GM19455 (cell line): ENCODE results near the gene C1orf159.
"Not testable (repeated sequence)": the region's sequence is repeated elsewhere in the genome, so short reads cannot be mapped to it uniquely, and the experiment has no call there.

Experiments
- ATAC-seq: cut with Tn5 transposase; IDR thresholded peaks from one replicate; pipeline ENCODE4 v1.9.1; 2021; ENCODE audit not compliant: unreplicated experiment

The C1orf159 gene

DNA sequence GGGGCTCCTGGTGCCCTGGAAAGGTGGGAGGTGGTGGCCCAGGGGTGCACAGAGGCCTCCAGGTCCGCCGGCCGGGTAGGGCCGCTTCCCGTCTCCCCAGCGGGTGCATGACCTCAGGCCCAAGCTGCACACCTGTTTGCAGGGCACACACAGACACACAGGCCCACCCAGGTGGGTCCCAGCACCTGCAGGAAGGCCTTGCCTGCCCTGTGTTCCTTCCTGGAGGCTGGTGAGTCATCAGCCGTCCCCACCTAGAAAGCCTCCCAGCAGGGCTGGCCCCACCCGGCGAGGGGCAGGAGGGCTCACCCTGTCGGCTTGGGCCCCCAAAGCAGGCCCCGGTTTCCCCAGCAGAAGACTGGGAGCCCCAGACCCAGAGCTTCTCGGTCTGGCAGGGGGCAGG lies 34.2 kb upstream of the C1orf159 start:
- ATAC-seq, result no peak

DNA sequence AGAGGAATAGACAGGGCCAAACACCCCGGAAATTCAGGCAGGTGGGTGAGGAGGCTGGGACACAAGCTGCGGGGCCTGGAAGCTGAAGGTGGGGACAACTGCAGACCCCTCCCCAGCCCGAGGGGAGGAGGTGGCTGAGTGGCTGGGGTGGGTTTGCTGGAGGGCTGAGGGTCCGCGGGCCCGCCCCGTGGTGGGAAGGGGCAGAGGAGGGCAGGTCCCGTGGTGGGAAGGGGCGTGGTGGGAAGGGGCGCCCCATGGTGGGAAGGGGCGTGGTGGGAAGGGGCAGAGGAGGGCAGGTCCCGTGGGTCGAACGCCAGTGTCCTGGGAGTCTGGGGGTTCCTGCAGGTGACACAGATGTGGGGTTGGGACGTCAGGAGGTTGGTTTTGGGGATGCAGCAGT lies 33.5 kb upstream of the C1orf159 start:
- no peak for ATAC-seq

DNA sequence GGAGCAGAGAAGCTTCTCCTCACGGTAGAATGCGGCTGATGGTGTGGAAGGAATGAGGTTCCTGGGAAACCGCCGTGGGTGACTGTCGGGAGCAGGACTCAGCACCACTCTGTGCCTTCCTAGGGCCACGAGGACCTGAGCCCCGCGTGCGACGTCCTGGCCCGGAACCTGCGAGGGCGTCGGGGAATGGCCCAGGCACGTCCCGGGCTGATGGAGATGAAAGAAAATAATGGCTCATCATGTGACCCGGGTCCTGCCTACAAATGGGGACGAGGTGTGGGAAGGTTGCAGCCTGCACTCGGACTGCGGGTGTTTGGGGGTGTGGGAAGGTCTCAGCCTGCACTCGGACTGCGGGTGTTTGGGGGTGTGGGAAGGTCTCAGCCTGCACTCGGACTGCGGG lies 32.7 kb upstream of the C1orf159 start:
- no peak for ATAC-seq

DNA sequence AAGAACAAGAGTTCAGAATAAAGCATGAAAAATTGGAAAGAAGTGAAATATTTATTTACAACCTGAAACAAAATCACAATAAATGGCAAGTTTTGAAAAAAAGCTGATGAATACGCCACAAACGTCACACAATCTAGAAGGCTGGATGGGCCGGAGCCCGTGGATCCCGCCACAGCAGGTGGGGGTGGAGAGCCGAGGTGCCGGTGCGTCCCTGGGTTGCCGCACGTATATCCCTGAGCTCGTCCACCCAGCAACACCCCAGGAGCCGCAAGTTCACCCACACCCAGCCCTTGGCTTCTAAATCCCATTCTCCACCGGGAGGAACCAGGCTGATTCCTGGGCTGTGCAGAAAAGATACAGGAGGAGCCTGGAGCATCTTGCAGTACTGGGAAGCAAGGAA lies 32.2 kb upstream of the C1orf159 start:
- no peak for ATAC-seq

DNA sequence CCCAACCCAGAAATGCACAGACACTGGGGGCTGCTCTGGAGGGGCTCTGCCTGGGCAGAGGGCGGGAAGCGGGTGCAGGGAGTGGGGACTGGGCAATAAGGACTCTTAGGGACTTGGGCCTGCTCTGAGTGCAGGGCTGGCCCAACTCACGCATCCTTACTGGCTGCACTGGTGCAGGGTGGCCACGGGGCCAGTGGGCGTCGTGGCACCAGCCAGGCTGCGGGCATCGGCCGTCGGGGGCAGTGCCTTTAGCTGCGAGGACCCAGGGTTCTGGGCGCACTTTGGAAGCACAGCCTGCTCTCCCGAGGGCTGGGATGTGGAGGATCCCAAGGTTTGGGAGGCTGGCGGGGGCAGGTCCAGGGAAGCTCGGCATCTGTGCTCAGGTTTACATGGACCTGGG lies 30.7 kb upstream of the C1orf159 start:
- no peak for ATAC-seq

DNA sequence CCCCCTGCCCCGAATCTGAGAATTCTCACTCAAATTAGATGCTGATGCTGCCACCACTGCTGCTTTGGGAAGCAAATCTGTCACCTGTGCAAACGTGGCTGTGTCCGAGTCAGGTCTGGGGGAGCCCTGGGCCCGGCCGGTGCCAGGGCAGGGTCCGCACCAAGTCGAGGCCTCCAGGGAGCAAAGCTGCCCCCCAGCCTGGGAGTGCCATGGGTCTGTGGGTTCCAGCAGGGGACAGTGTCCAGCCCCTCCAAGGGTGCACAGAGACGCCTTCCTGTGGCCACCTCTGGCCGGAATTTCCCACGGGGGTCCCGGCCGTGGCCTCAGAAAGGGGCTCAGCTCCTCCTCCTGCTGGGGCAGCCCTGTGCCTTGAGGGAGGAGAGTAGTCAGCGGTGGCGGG lies 30.1 kb upstream of the C1orf159 start:
- no peak for ATAC-seq

DNA sequence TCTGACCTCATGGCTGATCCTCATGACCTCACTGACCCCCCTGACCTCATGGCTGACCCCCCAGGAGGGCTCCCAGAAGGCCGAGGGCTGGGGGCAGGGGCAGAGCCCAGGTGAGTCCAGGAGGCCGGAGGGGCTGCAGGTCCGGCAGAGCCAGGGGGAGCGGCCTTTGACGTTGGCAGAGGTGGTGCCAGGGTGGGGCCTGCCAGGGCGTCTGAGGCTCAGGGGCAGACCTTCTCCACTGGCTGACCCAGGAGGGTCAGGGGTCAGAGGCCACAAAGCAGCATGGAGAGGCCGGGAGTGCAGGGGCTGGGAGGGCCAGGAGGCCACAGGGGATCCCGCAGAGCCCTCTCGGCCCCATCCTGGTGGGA lies 29.6 kb upstream of the C1orf159 start:
- no peak for ATAC-seq

DNA sequence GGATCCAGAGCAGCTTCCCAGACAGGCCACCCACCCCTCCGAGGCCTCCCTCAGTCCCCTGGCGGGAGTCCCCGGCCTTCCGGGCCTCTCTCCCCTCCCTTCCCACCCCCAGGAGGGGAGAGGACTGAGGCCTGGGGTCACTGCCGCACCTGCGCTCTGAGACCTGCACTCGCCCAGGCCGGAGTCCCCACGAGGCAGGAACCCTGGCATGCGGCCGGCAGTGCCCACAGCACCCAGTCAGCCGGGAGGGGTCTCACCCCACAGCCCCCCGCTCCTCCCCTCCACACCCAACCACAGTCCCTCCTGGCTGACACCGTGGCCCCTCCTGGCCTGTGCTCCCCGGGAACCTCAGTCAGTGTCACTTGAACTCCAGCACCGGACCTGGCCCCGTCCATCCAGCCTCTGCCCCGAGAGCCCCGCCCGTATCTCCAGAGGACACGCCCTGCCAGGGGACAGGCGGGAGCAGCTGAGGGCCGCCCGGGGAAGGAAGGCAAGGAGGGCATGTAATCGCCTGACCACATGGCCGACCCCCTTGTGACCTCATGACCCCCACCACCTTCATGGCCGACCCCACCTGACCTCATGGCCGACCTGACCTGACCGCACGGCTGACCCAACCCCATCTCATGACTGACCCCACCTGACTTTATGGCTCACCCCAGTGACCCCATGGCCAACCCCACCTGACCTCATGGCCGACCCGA lies 29.1 kb upstream of the C1orf159 start:
- ATAC-seq, result no peak

DNA sequence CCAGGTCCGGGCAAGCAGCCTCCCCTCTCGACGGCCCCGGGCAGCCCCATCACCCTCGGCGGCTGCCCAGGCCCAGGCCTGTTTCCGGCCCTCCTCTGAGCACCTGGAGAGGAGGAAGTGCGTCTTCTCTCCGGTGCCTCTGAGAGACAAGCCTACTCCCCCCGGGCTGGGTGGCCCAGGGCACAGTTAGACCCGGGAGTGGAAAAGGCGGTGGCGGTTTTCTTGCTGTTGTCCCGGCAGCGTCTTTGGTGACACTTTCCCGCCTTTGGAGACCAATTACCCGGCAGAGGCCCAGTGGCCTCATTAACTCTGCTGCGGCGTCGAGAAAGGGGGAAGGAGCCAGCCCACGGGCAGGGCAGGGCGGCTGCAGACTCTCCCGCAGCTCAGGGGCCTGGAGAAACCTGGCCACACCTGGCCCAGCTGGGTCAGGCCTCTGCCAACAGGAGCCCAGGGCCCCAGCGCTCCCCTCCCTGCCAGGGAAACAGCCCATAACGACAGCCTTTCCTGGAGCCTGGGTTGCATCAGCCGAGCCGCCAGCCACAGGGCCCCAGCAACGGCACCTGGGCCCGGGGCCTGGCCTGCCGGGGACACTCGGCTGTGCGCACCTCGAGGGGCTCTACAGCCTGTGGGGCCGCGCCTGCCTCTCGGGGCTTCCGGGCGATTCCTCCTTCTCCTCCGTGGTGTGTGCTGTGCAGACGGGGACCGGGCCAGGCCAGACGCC lies 28.4 kb upstream of the C1orf159 start:
- no peak for ATAC-seq

DNA sequence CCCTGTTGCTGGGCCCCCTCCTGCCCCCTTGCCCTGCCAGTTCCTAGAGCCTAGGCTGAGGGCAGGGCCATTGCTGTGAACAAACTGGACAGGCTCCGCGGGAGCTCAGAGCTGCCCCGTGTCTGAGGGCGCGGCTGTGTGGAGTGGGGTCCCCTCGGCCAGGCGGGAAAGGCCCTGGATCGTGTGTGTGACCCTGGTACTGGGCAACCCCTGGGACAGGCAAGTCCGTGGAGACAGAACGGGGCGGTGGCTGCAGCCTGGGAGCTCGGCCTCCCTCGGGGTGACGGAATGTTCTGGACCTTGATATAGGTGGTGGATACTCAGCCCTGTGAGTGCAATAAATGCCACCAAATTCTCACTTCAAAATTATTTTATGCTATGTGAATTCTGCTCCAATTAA lies 27.7 kb upstream of the C1orf159 start:
- no peak for ATAC-seq

DNA sequence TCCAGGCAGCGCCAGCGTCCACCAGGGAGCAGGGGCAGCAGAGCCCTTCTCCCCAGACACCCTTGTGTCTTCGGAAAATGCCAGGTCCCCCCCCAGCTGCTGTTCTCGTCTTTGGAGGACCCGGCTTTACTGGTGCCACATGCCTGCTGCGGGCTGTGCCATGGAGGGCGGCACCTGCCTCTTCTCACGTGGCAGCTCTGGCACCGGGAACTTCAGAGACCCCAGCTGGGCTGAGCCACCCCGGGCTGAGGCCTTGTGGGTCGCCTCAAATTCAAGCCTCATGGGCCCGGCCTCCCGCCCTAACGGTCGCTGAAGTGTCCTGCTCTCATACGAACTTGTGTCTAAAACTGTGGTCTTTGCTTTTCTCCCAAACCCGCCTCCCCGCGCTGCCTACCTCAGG lies 27.0 kb upstream of the C1orf159 start:
- no peak for ATAC-seq

DNA sequence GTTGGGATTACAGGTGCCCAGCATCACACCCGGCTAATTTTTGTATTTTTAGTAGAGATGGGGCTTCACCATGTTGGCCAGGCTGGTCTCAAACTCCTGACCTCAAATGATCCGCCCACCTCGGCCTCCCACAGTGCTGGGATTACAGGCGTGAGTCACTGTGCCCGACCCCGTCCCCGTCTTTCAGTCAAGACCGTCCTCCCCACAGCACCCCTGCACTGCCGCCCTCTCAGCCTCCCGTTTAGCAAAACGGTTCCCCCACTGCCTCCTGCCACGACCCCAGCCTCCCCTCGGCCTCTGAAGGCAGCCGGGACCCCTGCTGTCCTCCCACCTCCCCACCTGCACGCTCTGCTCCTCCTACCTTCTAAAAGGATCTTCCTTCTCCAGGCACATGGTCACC lies 26.5 kb upstream of the C1orf159 start:
- not testable (repeated sequence) for ATAC-seq

DNA sequence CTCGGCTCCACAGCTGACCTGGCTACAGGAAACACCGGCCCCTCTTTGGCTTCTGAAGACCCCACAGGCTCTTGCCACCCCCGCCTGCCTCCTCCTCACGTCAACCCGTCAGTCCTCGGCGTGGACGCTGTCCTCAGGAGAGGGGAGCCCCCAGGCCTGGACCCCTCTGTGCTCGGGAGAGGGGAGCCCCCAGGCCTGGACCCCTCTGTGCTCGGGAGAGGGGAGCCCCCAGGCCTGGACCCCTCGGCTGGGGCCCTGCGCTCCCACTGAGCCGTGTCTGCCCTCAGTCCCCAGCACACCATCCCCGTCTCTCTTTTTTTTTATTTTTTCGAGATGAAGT lies 26.0 kb upstream of the C1orf159 start:
- ATAC-seq, result no peak

DNA sequence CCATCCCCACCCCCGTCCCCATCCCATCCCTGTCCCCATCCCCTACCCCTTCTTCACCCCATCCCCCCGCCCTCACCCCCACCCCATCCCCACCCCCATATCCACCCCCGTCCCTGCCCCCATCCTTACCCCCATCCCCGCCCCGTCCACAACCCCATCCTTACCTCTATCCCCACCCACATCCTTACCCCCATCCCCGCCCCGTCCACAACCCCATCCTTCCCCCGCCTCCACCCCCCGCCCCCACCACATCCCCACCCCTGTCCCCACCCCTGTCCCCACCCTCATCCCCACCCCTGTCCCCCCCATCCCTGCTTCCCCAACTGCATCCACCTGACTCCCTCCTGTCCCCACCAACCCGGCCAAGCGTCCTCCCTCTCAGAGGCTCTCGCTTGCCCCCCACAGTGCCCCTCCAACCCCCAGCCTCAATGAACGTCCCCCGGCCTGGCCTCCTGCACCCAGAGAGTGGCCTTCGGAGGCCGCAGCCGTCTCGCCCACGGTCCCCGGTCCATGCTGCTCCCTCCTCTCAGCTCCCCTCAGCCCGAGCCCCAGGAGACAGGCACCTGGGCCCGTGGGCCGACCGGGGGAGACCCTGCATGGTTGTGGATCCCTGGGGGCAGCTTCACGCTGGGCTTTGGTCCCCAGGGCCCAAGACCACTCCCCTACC lies 25.5 kb upstream of the C1orf159 start:
- no peak for ATAC-seq

DNA sequence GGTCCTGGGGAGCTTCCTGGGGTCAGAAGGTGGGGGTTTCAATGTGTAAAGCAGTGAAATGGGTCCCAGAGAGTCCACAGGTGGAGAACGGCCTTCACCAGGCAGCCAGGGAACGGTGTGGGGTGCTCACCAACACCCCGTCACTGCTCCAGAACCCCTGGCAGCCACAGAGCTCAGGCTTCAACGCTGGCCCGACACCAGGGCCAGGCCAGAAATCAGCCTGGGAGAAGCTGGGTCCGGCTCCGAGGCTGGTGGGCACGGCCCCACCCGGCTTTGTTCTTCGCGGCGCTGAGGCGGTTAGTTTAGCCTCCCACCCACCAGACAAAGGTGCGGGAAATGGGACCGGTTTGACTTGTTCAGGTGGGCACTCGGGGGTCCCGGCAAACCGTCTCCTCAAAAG lies 24.8 kb upstream of the C1orf159 start:
- ATAC-seq, result no peak

DNA sequence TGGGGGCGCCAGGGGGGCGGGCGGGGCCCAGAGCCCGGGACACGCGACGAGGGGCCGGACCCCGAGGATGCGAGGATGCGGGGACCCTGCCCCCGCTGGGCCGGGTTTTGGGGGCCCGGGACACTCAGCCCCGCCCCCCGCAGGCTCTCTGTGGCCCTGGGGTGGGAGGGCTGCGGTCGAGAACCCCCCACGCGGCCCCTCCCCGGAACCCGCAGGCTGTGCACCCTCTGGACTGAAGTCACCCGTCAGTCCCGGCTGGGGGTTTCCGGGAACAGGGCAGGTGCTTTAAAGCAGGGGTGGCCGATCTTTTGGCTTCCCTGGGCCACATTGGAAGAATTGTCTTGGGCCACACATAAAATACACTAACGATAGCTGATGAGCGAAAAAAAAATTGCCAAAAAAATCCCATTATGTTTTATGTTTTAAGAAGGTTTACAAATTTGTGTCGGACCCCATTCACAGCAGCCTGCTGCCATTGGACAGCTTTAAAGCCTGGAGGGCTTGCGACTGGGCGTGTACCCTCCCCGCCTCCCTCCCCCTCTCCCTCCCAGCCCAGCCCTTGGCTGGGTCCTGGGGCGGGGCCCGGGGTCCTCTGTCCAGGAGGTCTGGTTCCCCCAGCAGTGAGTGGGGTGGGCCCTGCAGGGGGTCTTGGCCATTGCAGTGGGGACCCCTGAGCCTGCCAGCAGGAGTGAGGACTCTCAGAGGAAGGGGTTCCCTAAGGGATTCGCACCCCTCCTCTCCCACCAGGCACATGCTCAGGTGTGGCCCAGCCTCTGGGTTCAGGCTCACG lies 21.6 kb upstream of the C1orf159 start:
- no peak for ATAC-seq

DNA sequence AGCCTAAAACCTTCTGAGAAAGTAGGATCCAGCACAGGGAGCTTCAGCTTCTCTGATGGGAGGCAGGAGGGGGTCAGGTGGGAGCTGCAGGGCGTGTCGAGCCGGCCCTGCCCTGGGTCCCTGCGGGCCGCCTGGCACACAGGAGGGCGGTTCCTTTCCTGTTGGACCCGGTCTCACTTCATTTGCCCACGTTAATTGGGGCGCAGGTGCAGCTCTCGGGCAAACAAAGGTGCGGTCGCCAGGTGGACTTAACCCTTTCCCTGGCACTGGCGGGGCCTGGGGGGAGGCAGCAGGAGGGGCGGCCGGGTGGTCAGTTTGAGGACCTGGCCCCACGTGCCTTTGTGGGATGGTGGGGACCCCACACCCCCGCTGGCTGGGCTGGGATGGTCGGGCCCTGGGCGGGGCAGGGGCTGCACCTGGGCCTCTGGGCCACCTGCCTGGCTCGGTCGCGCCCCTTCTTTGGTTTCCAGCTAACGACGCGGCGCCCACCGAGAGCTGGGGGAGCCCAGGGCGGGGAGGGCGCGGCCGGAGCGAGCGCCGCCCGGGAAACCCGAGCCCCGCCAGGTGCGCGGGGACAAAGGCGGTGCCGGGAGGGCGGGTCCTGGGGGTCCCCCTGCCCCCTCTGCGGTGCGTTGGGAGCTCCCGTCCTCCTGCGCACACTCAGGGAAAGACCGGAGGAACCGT lies 20.8 kb upstream of the C1orf159 start:
- ATAC-seq, result no peak

DNA sequence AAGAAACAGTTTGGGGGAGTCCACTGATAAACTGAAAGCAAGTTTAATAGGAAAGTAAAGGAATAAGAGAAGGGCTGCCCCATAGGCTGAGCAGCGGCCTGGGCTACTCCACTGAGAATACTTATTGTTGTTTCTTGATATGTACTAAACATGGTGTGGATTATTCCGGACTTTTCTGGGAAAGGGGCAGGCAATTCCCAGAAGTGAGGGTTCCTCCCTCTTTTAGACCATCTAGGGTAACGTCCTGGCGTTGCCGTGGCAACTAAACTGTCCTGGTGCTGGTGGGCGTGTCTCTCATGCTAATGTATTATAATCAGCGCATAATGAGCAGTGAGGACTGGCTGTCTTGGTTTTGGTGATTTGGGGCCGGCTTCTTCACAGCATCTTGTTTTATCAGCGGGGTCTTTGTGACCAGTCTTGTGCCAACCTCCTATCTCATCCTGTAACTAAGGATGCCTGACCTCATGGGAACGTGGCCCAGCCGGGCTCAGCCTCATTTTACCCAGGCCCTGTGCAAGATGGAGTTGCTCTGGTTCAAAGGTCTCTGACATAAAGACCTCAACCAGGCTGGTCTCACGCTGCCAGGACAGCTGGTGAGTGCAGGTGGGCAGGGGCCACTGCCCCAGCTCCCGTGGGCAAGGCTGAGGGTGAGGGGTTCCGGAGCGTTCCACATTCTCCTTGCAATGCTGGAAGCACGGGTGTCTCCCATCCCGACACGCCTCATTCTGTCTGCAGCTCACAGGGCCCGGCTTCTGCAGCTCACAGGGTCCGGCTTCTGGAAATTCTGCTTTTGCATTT lies 19.6 kb upstream of the C1orf159 start:
- no peak for ATAC-seq

DNA sequence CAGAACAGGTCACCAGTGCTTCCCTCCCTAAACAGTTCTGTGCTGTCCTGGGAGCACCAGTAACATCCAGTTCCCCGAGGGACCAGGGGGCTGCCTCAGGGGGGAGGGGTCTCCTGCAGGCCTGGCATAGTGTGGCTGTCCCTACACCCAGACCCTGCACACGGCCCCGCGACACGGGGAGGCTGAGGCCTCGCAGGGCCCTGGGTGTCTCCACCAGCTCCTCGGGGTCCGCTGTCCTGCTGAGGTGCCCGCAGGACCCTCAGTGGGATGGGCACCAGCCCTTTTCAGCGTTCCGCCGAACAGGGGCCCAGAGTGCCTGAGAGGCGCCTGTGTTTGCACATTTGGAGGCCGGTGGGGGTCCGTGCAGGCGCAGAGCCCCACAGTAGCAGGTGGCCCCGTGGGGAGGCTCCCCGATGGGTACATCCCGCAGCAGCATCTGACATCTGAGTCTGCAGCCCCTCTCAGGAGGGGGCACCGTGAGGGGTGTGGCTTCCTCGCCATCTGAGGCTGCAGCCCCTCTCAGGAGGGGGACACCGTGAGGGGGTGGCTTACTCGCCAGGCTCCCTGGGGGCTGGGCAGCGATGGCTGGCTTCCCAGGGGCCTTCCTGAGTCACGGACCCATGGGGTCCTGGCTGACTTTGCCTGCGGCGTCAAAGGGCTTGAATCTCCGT lies 18.5 kb upstream of the C1orf159 start:
- no peak for ATAC-seq
